H9 (cell line): ENCODE data around the gene KLF1. TPM values are rescaled to one million over a fixed set of nuclear protein-coding genes. Genes with fewer than 3 reads are reported as not detected.
A peak's percentile ranks its signal among the peaks of the same experiment; 100 is the strongest.

ENCODE experiments used
- DNase-seq: peaks from one replicate; pipeline ENCODE4 v3.0.0-alpha.2; 2017
- H2AFZ ChIP-seq: one replicate; pipeline ENCODE4 v1.6.1; 2013; ENCODE audit warnings: mild to moderate bottlenecking, low read length, control low read depth, moderate library complexity
- H2AK5ac ChIP-seq: 2 replicates; pipeline ENCODE4 v1.6.1; 2013; ENCODE audit warnings: low read length, control low read depth, mixed read lengths; ENCODE audit not compliant: insufficient read length
- H2BK120ac ChIP-seq: one replicate; pipeline ENCODE4 v1.6.1; 2013; ENCODE audit warnings: low read depth, mild to moderate bottlenecking, low read length, control low read depth, inconsistent platforms; ENCODE audit not compliant: poor library complexity, severe bottlenecking
- H2BK12ac ChIP-seq: 2 replicates; pipeline ENCODE4 v1.6.1; 2013; ENCODE audit warnings: low read length, control low read depth, mixed read lengths, low read depth; ENCODE audit not compliant: insufficient read length
- H2BK15ac ChIP-seq: 2 replicates; pipeline ENCODE4 v1.6.1; 2013; ENCODE audit warnings: low read depth, low read length, control low read depth
- H2BK20ac ChIP-seq: one replicate; pipeline ENCODE4 v1.6.1; 2013; ENCODE audit warnings: low read depth, mild to moderate bottlenecking, low read length, control low read depth, inconsistent platforms; ENCODE audit not compliant: poor library complexity, severe bottlenecking
- H2BK5ac ChIP-seq: 2 replicates; pipeline ENCODE4 v1.6.1; 2013; ENCODE audit warnings: low read length, control low read depth, mixed read lengths; ENCODE audit not compliant: insufficient read length
- H3K14ac ChIP-seq: 2 replicates; pipeline ENCODE4 v1.6.1; 2013; ENCODE audit warnings: low read length, control low read depth; ENCODE audit not compliant: insufficient read depth
- H3K18ac ChIP-seq: 2 replicates; pipeline ENCODE4 v1.6.1; 2013; ENCODE audit warnings: low read depth, mild to moderate bottlenecking, mixed read lengths, low read length, control low read depth; ENCODE audit not compliant: insufficient read length
- H3K23ac ChIP-seq: 2 replicates; pipeline ENCODE4 v1.6.1; 2013; ENCODE audit warnings: low read length, control low read depth, mixed read lengths, low read depth; ENCODE audit not compliant: insufficient read length
- H3K23me2 ChIP-seq: 2 replicates; pipeline ENCODE4 v1.6.1; 2013; ENCODE audit warnings: low read depth, mild to moderate bottlenecking, mixed read lengths, low read length, control low read depth; ENCODE audit not compliant: insufficient read length, poor library complexity, severe bottlenecking
- H3K27ac ChIP-seq: 2 replicates; pipeline ENCODE4 v1.5.1; 2013; ENCODE audit warnings: low read length, control low read depth, mixed read lengths, low read depth; ENCODE audit not compliant: insufficient read length
- H3K27me3 ChIP-seq: 2 replicates; pipeline ENCODE4 v1.6.1; 2013; ENCODE audit warnings: low read length, control low read depth, inconsistent platforms; ENCODE audit not compliant: insufficient read depth
- H3K4ac ChIP-seq: 2 replicates; pipeline ENCODE4 v1.6.1; 2013; ENCODE audit warnings: low read depth, mild to moderate bottlenecking, control low read depth, inconsistent platforms, low read length, moderate library complexity
- H3K4me1 ChIP-seq: 2 replicates; pipeline ENCODE4 v1.6.1; 2013; ENCODE audit warnings: low read length, control low read depth, inconsistent platforms; ENCODE audit not compliant: insufficient read depth
- H3K4me2 ChIP-seq: 2 replicates; pipeline ENCODE4 v1.6.1; 2013; ENCODE audit warnings: low read length, control low read depth, mixed read lengths; ENCODE audit not compliant: insufficient read length, insufficient read depth
- H3K56ac ChIP-seq: 2 replicates; pipeline ENCODE4 v1.6.1; 2013; ENCODE audit warnings: low read depth, mild to moderate bottlenecking, mixed read lengths, low read length, control low read depth; ENCODE audit not compliant: insufficient read length
- H3K79me1 ChIP-seq: 2 replicates; pipeline ENCODE4 v1.6.1; 2013; ENCODE audit warnings: low read depth, mild to moderate bottlenecking, moderate library complexity, low read length, control low read depth, inconsistent platforms; ENCODE audit not compliant: insufficient read depth, poor library complexity, severe bottlenecking
- H3K79me2 ChIP-seq: 2 replicates; pipeline ENCODE4 v1.6.1; 2013; ENCODE audit warnings: low read length, control low read depth, inconsistent platforms; ENCODE audit not compliant: insufficient read depth
- H3K9ac ChIP-seq: 2 replicates; pipeline ENCODE4 v1.6.1; 2013; ENCODE audit warnings: low read length, control low read depth, mixed read lengths; ENCODE audit not compliant: insufficient read length; ENCODE audit errors: extremely low read depth
- H3K9me3 ChIP-seq: one replicate; pipeline ENCODE4 v1.6.1; 2013; ENCODE audit warnings: low read depth, low read length, inconsistent platforms; ENCODE audit not compliant: control insufficient read depth
- H3T11ph ChIP-seq: one replicate; pipeline ENCODE4 v1.6.1; 2013; ENCODE audit warnings: mild to moderate bottlenecking, low read length, control low read depth, inconsistent platforms
- H4K20me1 ChIP-seq: one replicate; pipeline ENCODE4 v1.6.1; 2013; ENCODE audit not compliant: control insufficient read depth, insufficient read length, insufficient read depth
- H4K5ac ChIP-seq: 2 replicates; pipeline ENCODE4 v1.6.1; 2013; ENCODE audit warnings: low read depth, mild to moderate bottlenecking, mixed read lengths, low read length, control low read depth; ENCODE audit not compliant: insufficient read length
- H4K8ac ChIP-seq: replicated peaks from 2 replicates; pipeline ENCODE4 v1.6.1; 2013; ENCODE audit warnings: low read length, control low read depth, mixed read lengths, low read depth; ENCODE audit not compliant: insufficient read length
- H4K91ac ChIP-seq: 2 replicates; pipeline ENCODE4 v1.6.1; 2013; ENCODE audit warnings: low read depth, mild to moderate bottlenecking, moderate library complexity, mixed read lengths, low read length, control low read depth; ENCODE audit not compliant: insufficient read length
- H3K27ac Mint-ChIP-seq, 3 experiments: 2 replicates in 2 of 3; 3 replicates in 1 of 3; pipeline ENCODE4 v1.8.0; 2020 to 2021; ENCODE audit warnings: mixed read lengths in 3 of 3, mild to moderate bottlenecking in 1 of 3, moderate library complexity in 1 of 3
- H3K27me3 Mint-ChIP-seq: 2 replicates; pipeline ENCODE4 v1.8.0; 2021; ENCODE audit warnings: low read depth, mild to moderate bottlenecking, moderate library complexity, mixed read lengths
- H3K36me3 Mint-ChIP-seq, 3 experiments: 2 replicates in 2 of 3; 3 replicates in 1 of 3; pipeline ENCODE4 v1.8.0; 2020 to 2021; ENCODE audit warnings: low read depth in 3 of 3, mixed read lengths in 3 of 3; ENCODE audit not compliant: insufficient read depth in 1 of 3
- H3K4me1 Mint-ChIP-seq, 2 experiments: 2 replicates each; pipeline ENCODE4 v1.8.0; 2020; ENCODE audit warnings: mixed read lengths in 2 of 2
- H3K4me3 Mint-ChIP-seq, 2 experiments: 2 replicates in 1 of 2; 3 replicates in 1 of 2; pipeline ENCODE4 v1.8.0; 2020 to 2021; ENCODE audit warnings: mild to moderate bottlenecking in 2 of 2, mixed read lengths in 2 of 2, moderate library complexity in 1 of 2
- H3K9me3 Mint-ChIP-seq, 2 experiments: 2 replicates in 1 of 2; 3 replicates in 1 of 2; pipeline ENCODE4 v1.8.0; 2020; ENCODE audit warnings: mild to moderate bottlenecking in 2 of 2, mixed read lengths in 2 of 2, moderate library complexity in 1 of 2
- CTCF ChIP-seq: fragments of 200-600 bp; sonication (generic); conservative IDR thresholded peaks from 3 replicates; pipeline ENCODE4 v1.8.0; 2021; ENCODE audit warnings: antibody characterized with exemption, mild to moderate bottlenecking
- WGBS: extraction: QIAGEN DNeasy Blood & Tissue Kit; methylation state at CpG from one replicate; pipeline ENCODE4 v1.1.7; 2013; ENCODE audit warnings: missing lambda C conversion rate, low lambda C conversion rate, mixed read lengths; ENCODE audit not compliant: insufficient read length; ENCODE audit errors: extremely low coverage; 5-methylcytosine and 5-hydroxymethylcytosine counted together
- total RNA-seq: library from RNA; stranded (reverse); gene quantifications from 2 replicates; pipeline ENCODE4 v1.2.1, GENCODE V29; 2021

KLF1 gene
- total RNA-seq, 1 experiment from 2014 or later: 0.37 TPM

- Histone ChIP-seq H3K56ac (no peak overlapping the region), H3K27me3 (0 out of 2 replicates have a peak, but pooled peaks cover 1% of the 10 kb centered on the region), H3K79me2 (no peaks in the 10 kb centered on the region), H3K79me1 (no peaks in the 10 kb centered on the region), H3K4ac (no peak overlapping the region), H2BK12ac (no peak overlapping the region), H4K20me1 (no peaks in the 10 kb centered on the region), H3K14ac (no peak overlapping the region), H3K27ac (no peak overlapping the region), H3K9me3 (no peaks in the 10 kb centered on the region), H3T11ph (no peak overlapping the region), H3K4me1 (no peaks in the 10 kb centered on the region), H3K9ac (no peak overlapping the region), H2BK15ac (no peak overlapping the region), H3K23ac (no peak overlapping the region), H3K18ac (no peak overlapping the region), H2BK20ac (no peak overlapping the region), H2BK5ac (no peak overlapping the region), H2AFZ (no peak overlapping the region), H2BK120ac (no peak overlapping the region), H2AK5ac (no peak overlapping the region), H4K8ac (no peak overlapping the region), H3K23me2 (peaks cover 6% of the 10 kb centered on the region), H4K91ac (no peak overlapping the region), H3K4me2 (no peak overlapping the region), H4K5ac (no peak overlapping the region)
- peak overlapping the region in 1 of 2 experiments; percentile 85; a peak in 2 of 5 replicates for H3K4me3 Mint-ChIP-seq
- peaks cover 10 to 14% (median 14%) of the 10 kb centered on the region in 3 experiments; a peak in 6 of 7 replicates for H3K36me3 Mint-ChIP-seq
- TF ChIP-seq CTCF: no peak
- H3K27me3 Mint-ChIP-seq: peaks cover 38% of the 10 kb centered on the region
- H3K9me3 Mint-ChIP-seq: peaks cover 16% of the 10 kb centered on the region in 2 experiments
- WGBS: no CpG with 5 or more reads among the region's 3 CpGs
- H3K27ac Mint-ChIP-seq: no peak overlapping the region
- peaks cover 13 to 17% of the 10 kb centered on the region in 2 experiments for H3K4me1 Mint-ChIP-seq
- no peak for DNase-seq
Observed at GRCh38 chr19:12882589-12882988, 4.4 kb downstream of the KLF1 start.
